ENCODE results near the gene CYP2U1.
"Not testable (repeated sequence)": the region's sequence is repeated elsewhere in the genome, so short reads cannot be mapped to it uniquely, and the experiment has no call there.

The CYP2U1 gene

GRCh38 chr4:107930821-107931774, at the start of gene CYP2U1:
CYP2U1 (plus strand) TSS chr4:107931549; CDS start chr4:107931644, 95 bp downstream.
- peak; percentile 92 for DNase-seq

- DNase-seq = no peak
Observed at GRCh38 chr4:107885865-107886264, 45.5 kb upstream of the CYP2U1 start.

- no peak for DNase-seq
Observed at GRCh38 chr4:107888237-107888636, 43.1 kb upstream of the CYP2U1 start.

GRCh38 chr4:107890779-107891178, 40.6 kb upstream of the CYP2U1 start:
- no peak for DNase-seq

- no peak for DNase-seq
Observed at GRCh38 chr4:107891299-107891698, 40.0 kb upstream of the CYP2U1 start.

GRCh38 chr4:107893171-107894137, 37.9 kb upstream of the CYP2U1 start:
- DNase-seq = no peak

- no peak for DNase-seq
Observed at GRCh38 chr4:107894138-107894603, 37.2 kb upstream of the CYP2U1 start.

GRCh38 chr4:107896158-107896645, 35.1 kb upstream of the CYP2U1 start:
- no peak for DNase-seq

- DNase-seq = no peak
Observed at GRCh38 chr4:107896646-107897045, 34.7 kb upstream of the CYP2U1 start.

- DNase-seq = no peak
Observed at GRCh38 chr4:107897823-107898222, 33.5 kb upstream of the CYP2U1 start.

- DNase-seq = no peak
Observed at GRCh38 chr4:107900067-107900466, 31.3 kb upstream of the CYP2U1 start.

- no peak for DNase-seq
Observed at GRCh38 chr4:107900508-107900907, 30.8 kb upstream of the CYP2U1 start.

- no peak for DNase-seq
Observed at GRCh38 chr4:107901213-107901934, 30.0 kb upstream of the CYP2U1 start.

GRCh38 chr4:107902715-107903114, 28.6 kb upstream of the CYP2U1 start:
- DNase-seq = no peak

- not testable (repeated sequence) for DNase-seq
Observed at GRCh38 chr4:107905082-107905481, 26.3 kb upstream of the CYP2U1 start.

GRCh38 chr4:107906458-107907100, 24.8 kb upstream of the CYP2U1 start:
- DNase-seq = no peak

GRCh38 chr4:107908377-107908776, 23.0 kb upstream of the CYP2U1 start:
- no peak for DNase-seq

- no peak for DNase-seq
Observed at GRCh38 chr4:107913283-107913899, 18.0 kb upstream of the CYP2U1 start.

- DNase-seq = no peak
Observed at GRCh38 chr4:107915220-107915619, 16.1 kb upstream of the CYP2U1 start.

GRCh38 chr4:107916623-107917022, 14.7 kb upstream of the CYP2U1 start:
- no peak for DNase-seq

GRCh38 chr4:107917500-107917899, 13.8 kb upstream of the CYP2U1 start:
- no peak for DNase-seq
